B cell (primary cell): Measurements from ENCODE around the gene MTHFD2L. TPM values are rescaled to one million over a fixed set of nuclear protein-coding genes. Genes with fewer than 3 reads are reported as not detected.

ENCODE experiments used
- ATAC-seq: fragments of 200-7000 bp; cut with Tn5 transposase; one replicate; pipeline ENCODE4 v1.10.0; 2021; ENCODE audit warnings: low read depth, mild to moderate bottlenecking, moderate number of reproducible peaks, moderate library complexity
- CTCF ChIA-PET: fragments of 350-600 bp; sonication (Branson Sonifier 250); formaldehyde crosslinking; loops from one replicate; lab custom pipeline; 2021; ENCODE audit warnings: antibody characterized with exemption, inconsistent platforms; lab: Charles Lee
- POLR2A ChIA-PET: fragments of 350-600 bp; sonication (Branson Sonifier 250); formaldehyde crosslinking; loops from one replicate; lab custom pipeline; 2021; ENCODE audit warnings: antibody characterized with exemption; lab: Charles Lee
- DNase-seq: peaks from one replicate; pipeline ENCODE4 v3.0.0; 2013
- H2AFZ ChIP-seq: 2 replicates; pipeline ENCODE4 v1.6.1; 2012; ENCODE audit warnings: mild to moderate bottlenecking, low read depth, low read length; ENCODE audit not compliant: insufficient read depth, poor library complexity, severe bottlenecking
- H3K27ac ChIP-seq, 2 donors: 1 replicate in 1 of 2; 2 replicates in 1 of 2; pipeline ENCODE4 v1.5.1; 2012 to 2013; ENCODE audit warnings: low read length in 2 of 2, mild to moderate bottlenecking in 2 of 2, moderate library complexity in 1 of 2
- H3K27me3 ChIP-seq, 4 experiments: fragments of 200-600 bp in 1 of 4; sonication (generic) in 1 of 4; replicated peaks in 1 of 4; 1 replicate in 2 of 4; 2 replicates in 2 of 4; pipeline versions ENCODE4 v1.6.1 to v1.7.0; 2013 to 2016; ENCODE audit warnings: low read length in 3 of 4, mild to moderate bottlenecking in 2 of 4, mixed read lengths in 1 of 4, moderate library complexity in 1 of 4; ENCODE audit not compliant: insufficient read depth in 4 of 4, control insufficient read depth in 3 of 4; ENCODE audit errors: control extremely low read depth in 1 of 4
- H3K36me3 ChIP-seq, 2 experiments: replicated peaks in 1 of 2; 1 replicate in 1 of 2; 2 replicates in 1 of 2; pipeline versions ENCODE4 v1.6.1 to v1.7.1; 2013; ENCODE audit warnings: low read length in 1 of 2; ENCODE audit not compliant: insufficient read depth in 2 of 2, control insufficient read depth in 1 of 2; ENCODE audit errors: control extremely low read depth in 1 of 2, extremely low read depth in 1 of 2
- H3K4me1 ChIP-seq, 2 donors: fragments of 200-600 bp in 1 of 2; sonication (generic) in 1 of 2; 1 replicate in 1 of 2; 2 replicates in 1 of 2; pipeline versions ENCODE4 v1.5.1 to v1.6.1; 2013 to 2017; ENCODE audit warnings: low read length in 2 of 2; ENCODE audit not compliant: control insufficient read depth in 2 of 2, insufficient read depth in 2 of 2
- H3K4me2 ChIP-seq: replicated peaks from 2 replicates; pipeline ENCODE3; 2012; ENCODE audit warnings: mild to moderate bottlenecking, low read depth, low read length; ENCODE audit not compliant: poor library complexity, severe bottlenecking
- H3K4me3 ChIP-seq, 5 experiments: fragments of 200-600 bp in 1 of 5; sonication (generic) in 1 of 5; 1 replicate in 3 of 5; 2 replicates in 2 of 5; pipeline versions ENCODE4 v1.5.1 to v1.7.0; 2011 to 2016; ENCODE audit warnings: low read length in 4 of 5, mild to moderate bottlenecking in 4 of 5, low read depth in 2 of 5, control low read depth in 1 of 5, moderate library complexity in 1 of 5; ENCODE audit not compliant: insufficient read depth in 1 of 5; ENCODE audit errors: control extremely low read depth in 1 of 5, extremely low read depth in 1 of 5
- H3K79me2 ChIP-seq: fragments of 200-600 bp; sonication (generic); one replicate; pipeline ENCODE4 v1.6.0; 2016; ENCODE audit warnings: low read length; ENCODE audit not compliant: control insufficient read depth, insufficient read depth
- H3K9ac ChIP-seq: fragments of 200-600 bp; sonication (generic); 2 replicates; pipeline ENCODE4 v1.6.1; 2017; ENCODE audit warnings: mild to moderate bottlenecking, low read length, moderate library complexity
- H3K9me3 ChIP-seq, 3 donors: one replicate each; pipeline versions ENCODE4 v1.6.1 to v1.7.1; 2013; ENCODE audit warnings: low read length in 2 of 3; ENCODE audit not compliant: control insufficient read depth in 2 of 3, insufficient read depth in 1 of 3; ENCODE audit errors: control extremely low read depth in 1 of 3
- H4K20me1 ChIP-seq: 2 replicates; pipeline ENCODE4 v1.6.0; 2012; ENCODE audit warnings: mild to moderate bottlenecking, low read length; ENCODE audit not compliant: insufficient read depth, control insufficient read depth, poor library complexity, severe bottlenecking
- H3K27ac Mint-ChIP-seq: one replicate; pipeline ENCODE4 v1.8.0; 2021; ENCODE audit warnings: mixed read lengths
- H3K27me3 Mint-ChIP-seq: one replicate; pipeline ENCODE4 v1.8.0; 2021; ENCODE audit warnings: mixed read lengths
- H3K4me1 Mint-ChIP-seq: one replicate; pipeline ENCODE4 v1.8.0; 2021; ENCODE audit warnings: mixed read lengths
- H3K4me3 Mint-ChIP-seq: one replicate; pipeline ENCODE4 v1.8.0; 2021; ENCODE audit warnings: mixed read lengths
- H3K9me3 Mint-ChIP-seq: one replicate; pipeline ENCODE4 v1.8.0; 2022; ENCODE audit warnings: mixed read lengths; ENCODE audit not compliant: insufficient read depth
- CTCF ChIP-seq: fragments of 200-600 bp; IDR thresholded peaks from one replicate; pipeline ENCODE4 v1.8.0; 2022; ENCODE audit warnings: antibody characterized with exemption, mild to moderate bottlenecking
- EZH2 ChIP-seq: IDR thresholded peaks from 2 replicates; pipeline ENCODE4 v1.6.1; 2012; ENCODE audit warnings: borderline replicate concordance, low read depth, mild to moderate bottlenecking, moderate library complexity, low read length; ENCODE audit not compliant: insufficient read depth, poor library complexity, severe bottlenecking
- WGBS: methylation state at CpG from one replicate; pipeline ENCODE4 v1.1.5; 2013; ENCODE audit warnings: missing lambda C conversion rate; ENCODE audit not compliant: insufficient coverage; 5-methylcytosine and 5-hydroxymethylcytosine counted together
- intact Hi-C: fragments of 100-400 bp; cut with micrococcal nuclease; formaldehyde crosslinking; loops from one replicate; pipeline ENCODE4 v1.10.0; 2022
- polyA plus RNA-seq: library from polyadenylated mRNA; depleted of rRNA; stranded (reverse); fragments of >200 nt; gene quantifications from 2 replicates; pipeline ENCODE4 v1.2.3, GENCODE V29; 2012
- total RNA-seq, 2 donors: library from RNA; stranded (reverse); fragments of 120-200 nt in 1 of 2; gene quantifications; 1 replicate in 1 of 2; 2 replicates in 1 of 2; pipeline versions ENCODE4 v1.2.3 to v1.2.4, GENCODE V29; 2013 to 2022

The MTHFD2L gene
- total and polyA plus RNA-seq, 2 donors (not counting 1 experiment from before 2014, with no cell fraction given): 5.5 to 12.6 TPM

GRCh38 chr4:74282926-74283325 is 125.0 kb downstream of the MTHFD2L start:
- no peak overlapping the region for H3K4me2 ChIP-seq
- POLR2A ChIA-PET: no interaction called here
- H3K27me3 Mint-ChIP-seq: no peaks in the 10 kb centered on the region

DNA sequence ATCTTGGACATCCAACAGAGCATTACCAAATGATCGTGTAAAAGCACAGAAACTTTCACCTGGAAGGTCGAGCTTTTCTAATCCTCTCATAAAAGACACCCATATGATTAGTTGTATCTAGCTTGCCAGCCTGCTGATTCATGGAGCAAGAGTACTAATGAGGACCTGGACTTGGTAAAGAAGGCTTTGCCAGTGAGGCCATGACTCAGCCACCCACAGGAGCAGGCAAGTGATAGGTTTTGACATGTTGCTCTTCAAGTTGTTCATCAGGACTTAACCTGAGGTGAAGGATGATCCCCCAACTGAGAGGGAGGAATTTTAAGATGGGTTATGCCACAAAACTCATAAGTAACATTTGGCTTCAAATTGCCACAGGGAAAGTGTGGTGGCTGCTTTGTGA is 125.7 kb downstream of the MTHFD2L start:
- no peaks in the 10 kb centered on the region for H3K9me3 Mint-ChIP-seq
- no peak overlapping the region for H3K4me2 ChIP-seq
- WGBS: no CpG with 5 or more reads among the region's 2 CpGs
- ATAC-seq (no peak), DNase-seq (no peak)
- peaks cover 0 to 1% of the 10 kb centered on the region in 2 experiments for H3K36me3 ChIP-seq
- intact Hi-C loops: no loop called here
- H3K27me3 ChIP-seq: no peaks in the 10 kb centered on the region
- H3K4me3 Mint-ChIP-seq: no peak overlapping the region
- no peaks in the 10 kb centered on the region for H3K4me1 ChIP-seq
- no peak overlapping the region for H3K27ac Mint-ChIP-seq
- ChIA-PET CTCF (no interaction called here), POLR2A (no interaction called here)
- no peak overlapping the region for H2AFZ ChIP-seq
- no peaks in the 10 kb centered on the region for H3K4me1 Mint-ChIP-seq
- no peaks in the 10 kb centered on the region for H4K20me1 ChIP-seq
- no peaks in the 10 kb centered on the region for H3K27me3 Mint-ChIP-seq
- TF ChIP-seq CTCF (no peak), EZH2 (no peak)
- H3K9ac ChIP-seq: no peak overlapping the region
- no peaks in the 10 kb centered on the region for H3K9me3 ChIP-seq
- no peak overlapping the region for H3K4me3 ChIP-seq
- H3K27ac ChIP-seq: no peak overlapping the region
- H3K79me2 ChIP-seq: no peaks in the 10 kb centered on the region

More at GRCh38 chr4:74282926-74283325, 125.0 kb downstream of the MTHFD2L start:
- ATAC-seq (no peak), DNase-seq (no peak)
- Mint-ChIP-seq H3K27ac (no peak overlapping the region), H3K4me1 (no peaks in the 10 kb centered on the region), H3K9me3 (no peaks in the 10 kb centered on the region), H3K4me3 (no peak overlapping the region)
- Histone ChIP-seq H3K9ac (no peak overlapping the region), H4K20me1 (no peaks in the 10 kb centered on the region), H3K9me3 (no peaks in the 10 kb centered on the region), H2AFZ (no peak overlapping the region), H3K27ac (no peak overlapping the region), H3K4me3 (no peak overlapping the region), H3K27me3 (no peaks in the 10 kb centered on the region), H3K79me2 (no peaks in the 10 kb centered on the region), H3K36me3 (no peaks in the 10 kb centered on the region), H3K4me1 (no peaks in the 10 kb centered on the region)
- intact Hi-C loops: no loop called here
- CTCF ChIA-PET: no interaction called here
- TF ChIP-seq CTCF: no peak
- no peak for TF ChIP-seq EZH2
